IMR-90 (cell line): Measurements from ENCODE around the gene STAMBPL1. TPM values are rescaled to one million over a fixed set of nuclear protein-coding genes. Genes with fewer than 3 reads are reported as not detected.
A peak's percentile ranks its signal among the peaks of the same experiment; 100 is the strongest.

ENCODE experiments used
- ATAC-seq: fragments of 200-7000 bp; cut with Tn5 transposase; 2 replicates; pipeline ENCODE4 v1.9.1; 2020; ENCODE audit warnings: low read depth, mild to moderate bottlenecking, moderate library complexity
- BruUV-seq: library from RNA; stranded (reverse); fragments of 400-500 nt; replicated peaks from 2 replicates; lab custom pipeline; 2021; lab: Mats Ljungman, UMichigan
- CTCF ChIA-PET: fragments of 300-600 bp; formaldehyde crosslinking; extraction: SDS; loops from one replicate; lab custom pipeline; 2021; ENCODE audit warnings: antibody characterized with exemption; lab: Yijun Ruan, JAX
- POLR2A ChIA-PET: fragments of 300-600 bp; sonication (Branson Sonifier 250); formaldehyde crosslinking; loops from one replicate; lab custom pipeline; 2022; ENCODE audit warnings: antibody characterized with exemption; ENCODE audit not compliant: unreplicated experiment; lab: Charles Lee
- DNase-seq: peaks from one replicate; pipeline ENCODE4 v3.0.0; 2013
- H2AFZ ChIP-seq: replicated peaks from 2 replicates; pipeline ENCODE3; 2013; ENCODE audit warnings: low read length, mild to moderate bottlenecking; ENCODE audit not compliant: poor library complexity
- H2AK5ac ChIP-seq: 2 replicates; pipeline ENCODE4 v1.6.1; 2013; ENCODE audit warnings: low read depth, low read length, inconsistent platforms
- H2AK9ac ChIP-seq: replicated peaks from 2 replicates; pipeline ENCODE3; 2013; ENCODE audit warnings: mild to moderate bottlenecking, low read depth, low read length, moderate library complexity; ENCODE audit not compliant: poor library complexity
- H2BK120ac ChIP-seq: 2 replicates; pipeline ENCODE4 v1.6.1; 2013; ENCODE audit warnings: low read depth, low read length, inconsistent platforms
- H2BK15ac ChIP-seq: 3 replicates; pipeline ENCODE4 v1.6.1; 2013; ENCODE audit warnings: low read depth, low read length, inconsistent platforms
- H2BK20ac ChIP-seq: 2 replicates; pipeline ENCODE4 v1.6.1; 2013; ENCODE audit warnings: low read depth, mild to moderate bottlenecking, inconsistent platforms, low read length, moderate library complexity
- H2BK5ac ChIP-seq: 2 replicates; pipeline ENCODE4 v1.6.1; 2013; ENCODE audit warnings: mild to moderate bottlenecking, low read depth, low read length, inconsistent platforms; ENCODE audit not compliant: poor library complexity, severe bottlenecking
- H3K14ac ChIP-seq: replicated peaks from 2 replicates; pipeline ENCODE4 v1.6.1; 2013; ENCODE audit warnings: low read depth, low read length, inconsistent platforms
- H3K18ac ChIP-seq: 2 replicates; pipeline ENCODE4 v1.6.1; 2013; ENCODE audit warnings: low read depth, low read length, control low read depth
- H3K23ac ChIP-seq: 2 replicates; pipeline ENCODE4 v1.6.1; 2013; ENCODE audit warnings: low read depth, low read length, inconsistent platforms
- H3K27ac ChIP-seq: 2 replicates; pipeline ENCODE4 v1.5.1; 2013; ENCODE audit warnings: mild to moderate bottlenecking, control low read depth, low read length; ENCODE audit not compliant: insufficient read depth
- H3K27me3 ChIP-seq: 2 replicates; pipeline ENCODE4 v1.6.1; 2013; ENCODE audit warnings: low read length; ENCODE audit not compliant: control insufficient read depth, insufficient read depth
- H3K36me3 ChIP-seq: 2 replicates; pipeline ENCODE4 v1.6.1; 2013; ENCODE audit warnings: low read length, mixed read lengths; ENCODE audit not compliant: control insufficient read depth, insufficient read depth
- H3K4ac ChIP-seq: 2 replicates; pipeline ENCODE4 v1.6.1; 2013; ENCODE audit warnings: low read depth, low read length, inconsistent platforms
- H3K4me1 ChIP-seq: 2 replicates; pipeline ENCODE4 v1.6.1; 2013; ENCODE audit warnings: low read length, mixed read lengths; ENCODE audit not compliant: control insufficient read depth, insufficient read depth
- H3K4me2 ChIP-seq: 2 replicates; pipeline ENCODE4 v1.6.1; 2013; ENCODE audit warnings: low read depth, mild to moderate bottlenecking, control low read depth, low read length, moderate library complexity
- H3K4me3 ChIP-seq: 2 replicates; pipeline ENCODE4 v1.5.1; 2013; ENCODE audit warnings: low read depth, mild to moderate bottlenecking, control low read depth, low read length, moderate library complexity; ENCODE audit not compliant: insufficient read depth
- H3K56ac ChIP-seq: 2 replicates; pipeline ENCODE4 v1.6.1; 2013; ENCODE audit warnings: low read length, inconsistent platforms; ENCODE audit not compliant: insufficient read depth; ENCODE audit errors: extremely low read depth
- H3K79me1 ChIP-seq, 2 experiments: 2 replicates each; pipeline ENCODE4 v1.6.1; 2013; ENCODE audit warnings: low read length in 2 of 2, inconsistent platforms in 1 of 2, low read depth in 1 of 2
- H3K9ac ChIP-seq: 2 replicates; pipeline ENCODE4 v1.6.1; 2013; ENCODE audit warnings: low read depth, low read length, control low read depth
- H3K9me1 ChIP-seq: 2 replicates; pipeline ENCODE4 v1.6.1; 2013; ENCODE audit warnings: low read length, inconsistent platforms; ENCODE audit not compliant: insufficient read depth
- H3K9me3 ChIP-seq: 2 replicates; pipeline ENCODE4 v1.6.1; 2013; ENCODE audit warnings: low read length; ENCODE audit not compliant: control insufficient read depth, insufficient read depth
- H4K20me1 ChIP-seq: 2 replicates; pipeline ENCODE4 v1.6.1; 2013; ENCODE audit warnings: low read length, inconsistent platforms; ENCODE audit not compliant: insufficient read depth
- H4K5ac ChIP-seq: 2 replicates; pipeline ENCODE4 v1.6.1; 2013; ENCODE audit warnings: mild to moderate bottlenecking, low read depth, low read length, control low read depth
- H4K8ac ChIP-seq, 2 experiments: 2 replicates each; pipeline ENCODE4 v1.6.1; 2013; ENCODE audit warnings: low read depth in 2 of 2, low read length in 2 of 2, control low read depth in 1 of 2, inconsistent platforms in 1 of 2
- H4K91ac ChIP-seq: 2 replicates; pipeline ENCODE4 v1.6.1; 2013; ENCODE audit warnings: low read depth, low read length, inconsistent platforms; ENCODE audit not compliant: insufficient read depth
- CEBPB ChIP-seq: IDR thresholded peaks from 2 replicates; pipeline ENCODE4 v1.6.1; 2012; ENCODE audit warnings: low read depth, low read length, improper control_type of control experiment
- RAD21 ChIP-seq: IDR thresholded peaks from 2 replicates; pipeline ENCODE4 v1.6.1; 2012; ENCODE audit warnings: low read length, improper control_type of control experiment
- WGBS, 2 experiments: methylation state at CpG; one replicate each; pipeline versions ENCODE4 v1.1.5 to v1.1.7; 2013; ENCODE audit warnings: missing lambda C conversion rate in 2 of 2; ENCODE audit not compliant: insufficient read length in 1 of 2; ENCODE audit errors: extremely low coverage in 2 of 2; 5-methylcytosine and 5-hydroxymethylcytosine counted together
- dilution Hi-C: fragments of 300-500 bp; cut with HindIII; formaldehyde crosslinking; loops from one replicate; pipeline ENCODE4 v1.14.3; 2018; ENCODE audit warnings: low sequenced_read_pairs; ENCODE audit not compliant: unreplicated experiment
- in situ Hi-C: fragments of 300-500 bp; cut with MboI; formaldehyde crosslinking; loops from 3 replicates; pipeline ENCODE4 v1.14.3; 2019; ENCODE audit warnings: low sequenced_read_pairs, inconsistent platforms, mixed read lengths
- intact Hi-C: fragments of 100-400 bp; cut with micrococcal nuclease; formaldehyde crosslinking; loops from 2 replicates; pipeline ENCODE4 v1.10.0; 2022
- polyA plus RNA-seq, 3 experiments: library from polyadenylated mRNA; depleted of rRNA; stranded (reverse); fragments of >200 nt; gene quantifications; 2 replicates each; pipeline ENCODE4 v1.2.3, GENCODE V29; 2012; ENCODE audit warnings: low replicate concordance in 1 of 3
- total RNA-seq: library from RNA; depleted of rRNA; stranded (reverse); fragments of >200 nt; gene quantifications from 2 replicates; pipeline ENCODE4 v1.2.3, GENCODE V29; 2012

The STAMBPL1 gene
- total and polyA plus RNA-seq, 2 of the 4 experiments (the other 2 are of a cell fraction) = 26.8 to 28.1 TPM

DNA sequence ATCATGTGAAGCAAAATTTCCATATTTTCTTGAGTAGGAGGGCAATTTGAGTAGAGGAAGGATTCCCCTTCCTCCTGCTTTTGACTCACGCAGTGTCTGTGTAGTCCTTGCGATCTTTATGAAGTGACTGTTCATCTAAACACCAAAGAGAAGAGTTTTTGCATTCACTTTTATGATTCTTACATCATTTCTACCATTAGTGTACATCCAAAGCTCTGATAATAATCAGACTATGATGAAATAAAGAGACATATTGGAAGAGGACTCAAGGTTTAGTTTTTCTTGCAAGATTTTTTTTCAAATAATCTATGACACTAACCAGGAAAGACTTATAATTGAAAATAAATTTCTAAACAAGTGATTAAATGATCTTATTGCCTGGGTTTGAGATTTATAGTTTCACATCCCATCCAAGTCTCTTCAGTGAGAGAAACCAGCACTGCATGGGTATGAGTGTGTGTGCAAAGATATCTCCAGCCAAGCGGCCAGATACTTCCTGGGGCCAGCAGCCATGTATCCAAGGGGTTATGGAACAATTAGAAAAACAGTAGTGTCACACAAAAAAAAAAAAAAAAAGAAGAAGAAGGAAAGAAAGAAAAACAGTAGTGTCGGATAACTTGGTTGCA is 74.5 kb downstream of the STAMBPL1 start:
- Histone ChIP-seq H2BK15ac (no peak overlapping the region), H3K23ac (no peak overlapping the region), H3K9me3 (no peaks in the 10 kb centered on the region), H3K9me1 (0 out of 2 replicates have a peak, but pooled peaks cover 4% of the 10 kb centered on the region), H2AK9ac (no peak overlapping the region), H4K8ac (no peak overlapping the region), H2BK120ac (no peak overlapping the region), H3K79me1 (peaks cover 0 to 28% of the 10 kb centered on the region in 2 experiments; a peak in 3 of 4 replicates), H3K4me1 (peaks cover 11% of the 10 kb centered on the region), H4K5ac (no peak overlapping the region), H3K14ac (no peak overlapping the region), H3K27ac (no peak overlapping the region), H3K36me3 (no peaks in the 10 kb centered on the region), H3K18ac (no peak overlapping the region), H3K4ac (no peak overlapping the region), H2AFZ (no peak overlapping the region), H2AK5ac (no peak overlapping the region), H4K20me1 (peaks cover 11% of the 10 kb centered on the region; the same call in 1 of the 2 replicates), H2BK20ac (no peak overlapping the region), H3K4me3 (no peak overlapping the region), H2BK5ac (no peak overlapping the region), H3K4me2 (no peak overlapping the region), H3K9ac (no peak overlapping the region), H3K27me3 (no peaks in the 10 kb centered on the region), H4K91ac (no peak overlapping the region), H3K56ac (no peak overlapping the region)
- ATAC-seq = no peak
- no CpG with 5 or more reads among the region's 4 CpGs for WGBS, 2 experiments
- TF ChIP-seq RAD21 (no peak), CEBPB (0 out of 2 replicates have a peak, but pooled peaks have one; percentile 8)
- in situ Hi-C loops (no loop called here), intact Hi-C loops (no loop called here), dilution Hi-C loops (no loop called here)
- no TSS peak for BruUV-seq
- CTCF ChIA-PET = interaction anchor here (0.6 to 1.0 kb wide), 3 partner anchors 27 to 118 kb away, joined by 3 read pairs; no protein-coding TSS in a partner anchor
- DNase-seq = no peak
- POLR2A ChIA-PET = no interaction called here
